Stimulated activated CD4-positive, alpha-beta T cell treated with anti-CD3 and anti-CD28 coated beads, Interleukin-15, amount 100 ng/mL, for 24 hours (primary cell): ENCODE measurements around the gene SEMA3E.
"Not testable (repeated sequence)": the region's sequence is repeated elsewhere in the genome, so short reads cannot be mapped to it uniquely, and the experiment has no call there.

ENCODE experiments used
- DNase-seq: peaks from one replicate; pipeline ENCODE4 v3.0.0-alpha.2; 2020

Gene SEMA3E

GRCh38 chr7:83552556-83552955 lies 96.4 kb downstream of the SEMA3E start:
- not testable (repeated sequence) for DNase-seq

DNA sequence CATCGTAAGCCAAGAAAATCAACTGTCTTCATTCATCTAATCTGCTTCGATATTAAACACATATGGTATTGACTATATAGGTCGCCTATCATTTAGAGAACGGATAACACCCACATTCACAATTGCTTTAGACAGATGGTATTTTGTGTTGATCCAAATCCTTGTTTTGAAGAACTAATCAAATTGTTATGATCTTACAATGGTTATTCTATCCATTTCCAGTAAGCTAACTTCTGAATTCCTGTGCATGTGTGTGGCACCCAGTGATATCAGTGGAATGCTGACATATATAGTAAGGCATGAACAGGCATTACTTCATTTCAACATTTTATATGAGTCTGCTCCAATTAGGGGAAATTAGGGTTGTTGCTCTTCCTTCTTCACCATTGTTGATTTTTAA lies 98.8 kb downstream of the SEMA3E start:
- DNase-seq, result no peak

GRCh38 chr7:83548250-83548649 lies 100.7 kb downstream of the SEMA3E start:
- DNase-seq, result no peak

GRCh38 chr7:83547526-83547925 lies 101.4 kb downstream of the SEMA3E start:
- no peak for DNase-seq

- no peak for DNase-seq
These were observed 102.4 kb downstream of the SEMA3E start for GRCh38 chr7:83546586-83546985.

DNA sequence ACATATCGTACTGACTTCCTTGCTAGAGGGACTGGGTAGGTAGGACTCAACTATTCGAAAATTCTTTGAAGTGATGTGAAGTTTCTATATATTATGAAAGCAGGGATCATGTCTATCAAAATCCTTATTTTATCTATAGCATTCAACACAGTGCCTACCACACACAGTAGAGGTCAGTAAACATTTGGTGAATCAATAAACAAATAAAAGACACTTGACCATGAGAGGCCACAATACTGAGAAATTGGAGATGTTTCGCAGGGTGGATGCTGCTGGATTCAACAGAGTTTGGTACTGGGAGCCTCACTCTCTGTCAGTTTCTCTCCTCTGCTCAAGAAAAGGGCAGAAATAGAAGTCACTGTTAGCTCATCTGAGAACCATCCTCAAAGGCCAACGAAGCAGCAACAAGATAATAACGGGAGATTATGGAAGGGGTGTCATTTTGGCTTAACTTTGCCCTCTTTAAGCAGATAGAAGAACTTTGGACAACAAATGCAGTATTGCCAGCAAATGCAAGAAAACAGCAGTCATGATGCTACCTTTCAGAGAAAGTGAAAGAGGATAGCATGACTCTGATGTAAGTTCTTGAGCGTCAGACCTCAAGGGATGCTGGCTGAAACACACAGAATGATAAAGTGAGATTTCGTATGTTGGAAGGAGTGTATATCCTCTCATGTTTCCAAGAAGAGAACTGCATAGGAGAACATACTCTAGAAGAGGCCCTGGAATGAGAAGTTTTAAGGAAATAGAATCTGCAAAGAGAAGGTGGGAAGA lies 107.6 kb downstream of the SEMA3E start:
- no peak for DNase-seq

- no peak for DNase-seq
These were observed 114.5 kb downstream of the SEMA3E start for GRCh38 chr7:83534488-83534887.

DNA sequence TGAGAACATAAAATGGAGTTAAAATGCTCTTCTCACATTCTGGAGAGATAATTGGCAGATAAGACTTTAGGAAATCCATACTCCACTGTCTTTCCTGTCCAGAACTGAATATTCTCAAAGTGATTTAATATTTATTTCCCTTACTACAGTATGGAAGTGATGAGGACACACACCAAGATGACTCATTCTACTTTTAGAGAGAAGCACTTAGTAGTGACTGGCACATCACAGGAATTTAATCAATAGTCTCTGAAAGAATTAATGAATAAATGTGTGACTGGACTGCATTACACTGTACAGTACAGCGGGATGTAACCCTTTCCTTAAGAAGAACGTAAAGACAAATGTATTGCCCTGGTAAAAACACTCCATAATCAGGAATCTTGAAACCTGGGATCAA lies 116.7 kb downstream of the SEMA3E start:
- DNase-seq, result no peak

- DNase-seq, result no peak
These were observed 117.2 kb downstream of the SEMA3E start for GRCh38 chr7:83531766-83532165.

GRCh38 chr7:83528925-83529423 lies 120.0 kb downstream of the SEMA3E start:
- no peak for DNase-seq

GRCh38 chr7:83524277-83525075 lies 124.5 kb downstream of the SEMA3E start:
- DNase-seq, result no peak

- DNase-seq, result no peak
These were observed 128.2 kb downstream of the SEMA3E start for GRCh38 chr7:83520726-83521125.

GRCh38 chr7:83519240-83519639 lies 129.7 kb downstream of the SEMA3E start:
- no peak for DNase-seq

DNA sequence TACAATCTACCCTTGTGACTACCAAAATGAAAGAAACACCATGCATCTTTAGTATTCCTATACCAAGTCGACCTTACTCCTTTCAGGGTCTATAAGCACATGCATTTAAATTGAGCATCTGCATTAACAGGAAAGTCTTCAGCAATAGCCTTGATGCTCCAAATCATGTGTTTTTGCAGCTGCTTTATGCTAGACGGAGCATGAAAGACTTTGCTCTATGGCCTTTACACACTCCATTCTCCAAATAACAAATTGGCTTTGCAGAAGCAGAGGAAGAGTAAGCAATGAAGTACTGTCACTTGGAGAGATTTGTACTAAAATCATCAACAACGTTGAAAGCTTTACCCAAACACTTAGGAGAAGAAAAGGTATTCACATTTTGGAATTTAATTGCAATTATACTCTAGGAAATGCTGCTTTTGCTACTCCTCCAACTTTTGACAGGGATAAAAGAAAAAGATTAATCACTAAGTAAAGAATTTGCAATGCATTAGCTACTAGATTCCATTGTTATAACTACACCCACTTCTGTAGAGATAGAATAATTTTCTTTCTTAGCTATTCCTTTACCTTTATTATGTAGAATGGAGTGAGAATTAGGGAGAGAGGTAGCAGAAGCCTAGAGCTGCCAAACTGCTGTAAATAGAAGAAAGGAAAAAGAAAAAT lies 131.8 kb downstream of the SEMA3E start:
- no peak for DNase-seq

GRCh38 chr7:83514977-83515376 lies 134.0 kb downstream of the SEMA3E start:
- DNase-seq, result no peak

DNA sequence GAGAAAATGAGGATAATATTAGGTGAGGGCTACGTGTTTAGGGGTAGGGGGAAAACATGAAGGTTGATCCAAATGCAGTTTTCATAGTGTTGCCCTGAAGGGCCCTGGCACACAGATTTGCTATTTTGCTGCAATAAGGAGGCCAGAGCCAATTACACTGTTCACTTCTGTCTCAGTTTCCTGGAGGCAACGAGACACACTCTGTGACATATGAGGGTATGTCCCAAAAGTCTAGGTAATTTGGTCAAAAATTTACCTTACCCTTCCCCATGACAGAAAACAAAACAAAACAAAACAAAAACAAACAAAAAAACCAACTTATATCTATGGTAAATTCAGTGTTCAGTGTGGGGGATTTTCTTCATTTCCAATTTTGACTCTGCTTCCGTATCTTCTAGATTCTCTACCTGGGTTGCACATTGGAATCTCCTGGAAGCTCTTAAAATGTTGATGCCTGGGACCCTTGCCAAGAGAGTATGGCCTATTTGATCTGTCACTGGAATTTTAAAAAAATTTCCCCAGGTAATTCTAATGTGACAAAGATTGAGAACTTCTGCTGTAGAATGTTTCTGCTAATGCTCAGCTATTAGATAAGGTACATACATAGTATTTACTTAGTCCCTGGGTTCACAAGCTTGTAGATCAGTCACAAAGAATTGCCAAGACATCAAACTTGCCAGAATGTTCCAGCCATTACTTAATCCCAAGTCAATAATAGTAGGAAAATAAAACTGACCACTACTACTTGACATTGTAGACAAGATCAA lies 139.5 kb downstream of the SEMA3E start:
- DNase-seq, result no peak

DNA sequence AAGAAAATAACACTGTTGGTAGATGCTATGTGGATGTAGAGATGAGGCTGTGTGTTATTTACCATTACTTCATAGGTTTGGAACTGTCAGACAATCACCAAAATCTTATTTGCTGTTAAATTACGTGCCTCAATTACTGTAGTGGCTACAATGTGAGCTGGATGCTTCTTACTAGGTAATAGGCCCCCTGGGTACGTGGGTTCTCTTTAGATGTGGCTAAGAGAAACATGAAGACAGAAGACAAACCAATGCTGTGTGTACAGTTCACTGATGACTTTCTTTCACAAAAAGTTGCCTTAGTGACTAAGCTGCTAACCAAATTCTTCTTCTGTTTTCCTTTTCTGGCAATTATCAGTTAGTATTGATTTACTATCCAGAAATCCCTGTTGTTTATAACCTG lies 144.6 kb downstream of the SEMA3E start:
- no peak for DNase-seq

DNA sequence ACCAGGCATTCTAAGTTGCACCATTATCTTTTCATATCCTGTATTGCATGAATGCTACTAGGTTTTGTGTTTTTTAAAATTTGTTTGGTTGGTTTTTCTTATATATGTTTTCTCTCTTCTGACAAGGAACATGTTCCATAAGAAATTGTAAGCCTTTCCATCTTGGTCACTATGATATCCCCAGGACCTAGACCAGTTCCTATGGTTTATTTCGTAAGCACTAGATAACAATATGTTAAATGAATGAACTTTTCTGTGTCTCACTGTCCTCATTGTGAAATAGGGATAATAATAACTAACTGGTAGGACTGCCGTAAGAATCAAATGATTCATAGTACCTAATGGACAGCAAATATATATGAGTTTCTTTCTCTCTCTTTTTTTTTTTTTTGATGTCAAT lies 146.3 kb downstream of the SEMA3E start:
- no peak for DNase-seq

DNA sequence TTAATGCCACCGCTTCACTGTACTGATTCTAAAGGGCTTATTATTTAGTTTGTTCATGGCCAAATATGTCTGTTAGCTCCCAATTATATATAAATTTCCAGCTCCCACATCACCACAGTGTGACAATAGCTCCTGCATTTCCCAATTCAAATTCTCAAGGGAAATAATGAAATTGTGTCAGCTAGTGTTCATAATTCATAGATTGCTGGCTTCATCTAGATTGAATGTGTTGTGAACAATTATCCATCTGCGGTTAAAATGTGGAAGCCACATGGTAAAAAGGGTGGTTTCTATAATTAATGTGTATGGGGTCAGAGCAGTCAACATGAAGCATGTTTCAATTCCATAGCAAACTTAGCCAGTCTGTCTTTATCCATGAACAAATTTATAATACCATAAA lies 154.3 kb downstream of the SEMA3E start:
- no peak for DNase-seq

DNA sequence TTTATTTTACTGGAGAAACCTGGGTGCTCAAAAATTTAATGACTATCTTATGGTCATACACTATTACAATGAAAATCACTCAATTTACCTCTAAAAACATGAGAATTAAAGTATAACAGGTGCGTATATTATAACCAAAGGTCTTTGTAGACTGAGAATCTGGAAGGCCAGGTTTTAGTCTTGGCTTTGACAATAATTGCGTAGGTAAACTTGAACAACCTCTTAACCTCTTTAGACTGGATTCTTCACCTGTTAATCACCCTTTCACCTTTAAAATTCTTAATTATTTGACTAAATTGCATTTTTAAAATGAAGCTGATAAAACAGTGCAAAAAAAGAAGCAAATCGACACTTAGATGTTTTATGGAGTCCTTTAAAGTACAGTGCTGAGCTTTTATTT lies 156.1 kb downstream of the SEMA3E start:
- no peak for DNase-seq

GRCh38 chr7:83487801-83488200 lies 161.1 kb downstream of the SEMA3E start:
- DNase-seq, result no peak

- no peak for DNase-seq
These were observed 162.0 kb downstream of the SEMA3E start for GRCh38 chr7:83486957-83487356.

DNA sequence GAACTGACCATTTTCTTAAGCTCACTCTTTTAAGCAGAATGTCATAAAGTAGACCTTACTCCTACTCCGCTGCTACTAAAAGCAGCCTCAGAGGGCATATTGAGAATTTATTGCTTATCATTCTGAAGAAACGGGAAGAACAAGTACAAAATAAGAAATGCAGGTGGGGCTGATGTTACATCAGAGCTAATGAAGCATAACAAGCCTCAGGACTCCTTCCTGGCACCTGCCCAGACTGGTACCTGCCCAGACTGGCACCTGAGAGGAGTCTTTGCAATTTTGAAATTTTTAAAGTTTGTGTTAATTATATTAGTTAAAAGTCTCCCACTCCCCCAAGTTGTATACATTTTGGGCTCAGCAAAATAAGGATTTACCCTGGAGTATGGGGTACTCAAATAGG lies 162.4 kb downstream of the SEMA3E start:
- no peak for DNase-seq
